ENCODE data around the gene NEURL1B.

NEURL1B gene

DNA sequence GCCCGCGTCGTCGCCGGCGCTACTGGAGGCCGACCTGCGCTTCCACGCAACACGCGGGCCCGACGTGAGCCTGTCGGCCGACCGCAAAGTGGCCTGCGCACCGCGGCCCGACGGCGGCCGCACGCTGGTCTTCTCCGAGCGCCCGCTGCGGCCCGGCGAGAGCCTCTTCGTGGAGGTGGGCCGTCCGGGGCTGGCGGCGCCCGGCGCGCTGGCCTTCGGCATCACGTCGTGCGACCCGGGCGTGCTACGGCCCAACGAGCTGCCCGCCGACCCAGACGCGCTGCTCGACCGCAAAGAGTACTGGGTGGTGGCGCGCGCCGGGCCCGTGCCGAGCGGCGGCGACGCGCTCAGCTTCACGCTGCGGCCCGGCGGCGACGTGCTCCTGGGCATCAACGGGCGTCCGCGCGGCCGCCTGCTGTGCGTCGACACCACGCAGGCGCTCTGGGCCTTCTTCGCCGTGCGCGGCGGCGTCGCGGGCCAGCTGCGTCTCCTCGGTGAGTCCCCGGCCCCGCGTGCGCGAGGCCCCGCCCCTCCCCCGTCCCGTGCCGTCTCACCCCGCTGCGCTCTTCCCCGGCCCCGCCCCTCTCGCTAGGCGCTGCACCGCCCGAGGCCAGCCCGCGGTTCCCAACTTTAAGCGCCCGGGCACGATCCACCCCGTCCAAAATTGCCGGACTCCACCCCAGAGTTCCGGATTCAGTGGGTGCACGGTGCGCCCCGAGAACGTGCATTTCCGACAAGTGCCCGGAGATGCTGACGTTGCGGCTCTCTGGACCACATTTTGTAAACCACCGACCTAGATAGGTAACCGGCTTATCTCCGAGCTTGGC lies 42.8 kb downstream of the NEURL1B start:
- DNase-seq, result no peak

DNA sequence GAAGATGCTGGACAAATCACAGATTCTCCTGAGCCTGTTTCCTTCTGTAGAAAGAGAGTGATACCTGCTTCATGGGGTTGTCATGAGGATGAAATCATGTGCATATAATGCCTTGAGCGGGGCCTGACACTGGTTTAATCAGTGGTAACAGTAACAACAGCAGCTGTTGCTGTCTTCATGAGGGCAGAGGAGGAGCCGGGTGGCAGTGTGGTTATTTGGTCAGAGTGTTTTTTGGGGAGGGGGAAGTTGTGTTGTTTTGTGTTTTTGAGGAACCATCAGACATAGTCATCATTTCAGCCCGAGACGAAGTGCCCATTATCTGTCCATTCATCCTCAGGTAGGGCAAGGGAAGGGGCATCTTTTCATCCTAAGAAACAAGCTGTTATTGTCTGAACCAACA lies 44.0 kb downstream of the NEURL1B start:
- no peak for DNase-seq

DNA sequence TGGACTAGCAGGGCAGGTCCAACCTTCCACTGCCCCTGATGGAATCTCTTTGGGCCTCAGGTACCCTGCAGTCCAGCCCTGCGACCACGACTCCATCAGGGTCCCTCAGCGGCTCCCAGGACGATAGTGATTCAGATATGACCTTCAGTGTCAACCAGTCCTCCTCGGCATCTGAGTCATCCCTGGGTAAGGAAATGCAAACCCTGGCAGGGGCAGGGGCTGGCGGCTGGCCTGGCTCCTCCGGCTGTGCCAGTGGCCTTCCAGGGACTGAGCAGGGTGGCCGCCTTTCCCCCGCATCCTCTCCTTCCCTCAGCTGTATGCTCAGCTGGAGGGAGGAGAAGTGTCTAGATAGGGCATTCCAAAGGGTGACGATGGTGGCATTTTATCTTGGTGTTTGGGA lies 45.0 kb downstream of the NEURL1B start:
- DNase-seq, result no peak

DNA sequence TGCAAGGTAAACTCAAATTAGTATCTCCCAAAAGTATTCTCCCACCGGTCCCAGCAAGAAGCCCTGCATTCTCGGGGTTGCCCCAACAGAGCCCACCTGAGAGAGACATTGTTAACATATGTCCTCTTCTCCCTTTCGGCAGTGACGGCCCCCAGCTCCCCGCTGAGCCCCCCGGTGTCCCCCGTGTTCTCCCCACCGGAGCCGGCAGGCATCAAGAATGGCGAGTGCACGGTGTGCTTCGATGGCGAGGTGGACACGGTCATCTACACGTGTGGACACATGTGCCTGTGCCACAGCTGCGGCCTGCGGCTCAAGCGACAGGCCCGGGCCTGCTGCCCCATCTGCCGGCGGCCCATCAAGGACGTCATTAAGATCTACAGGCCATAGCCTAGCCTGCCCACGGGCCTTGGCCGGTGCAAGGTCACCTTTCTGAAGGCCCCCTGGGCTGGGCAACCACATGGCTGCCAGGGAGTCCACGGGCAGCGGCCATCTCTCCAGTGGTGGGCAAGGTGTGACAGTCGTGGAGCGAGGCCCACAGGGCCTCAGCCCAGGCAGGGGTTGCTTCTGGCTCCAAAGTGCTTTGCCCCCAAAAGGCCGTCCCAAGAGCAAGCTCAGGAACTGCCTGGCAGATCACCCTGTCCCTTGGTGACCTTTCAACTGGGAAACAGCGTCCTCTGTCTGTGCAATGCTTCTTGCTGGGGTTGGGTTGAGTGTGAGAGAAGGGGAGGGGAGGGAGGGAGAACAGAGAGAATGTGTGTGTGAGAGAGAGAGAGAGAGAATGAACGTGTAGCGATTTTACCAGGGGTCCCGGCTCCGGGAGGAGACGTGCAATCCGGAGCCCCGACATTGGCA lies 45.7 kb downstream of the NEURL1B start:
- no peak for DNase-seq

DNA sequence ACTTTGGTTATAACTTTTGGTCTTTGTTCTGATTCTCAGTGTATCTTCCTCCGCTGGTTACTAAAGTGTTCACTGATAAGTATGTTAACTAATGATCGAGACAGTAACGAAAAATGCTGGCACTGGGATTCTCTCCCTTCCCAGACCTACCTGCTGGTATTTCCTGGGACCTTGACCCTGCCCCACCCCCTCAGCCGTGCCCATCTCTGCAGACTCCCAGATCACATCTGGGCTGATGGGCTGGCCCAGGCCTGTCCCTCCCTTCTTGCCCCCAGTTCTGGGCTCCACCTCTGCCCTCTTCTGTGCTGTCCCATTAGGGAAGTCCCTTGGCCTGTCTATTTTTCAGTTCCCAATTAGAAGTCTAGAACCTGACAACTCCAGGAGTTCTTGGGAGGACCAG lies 46.9 kb downstream of the NEURL1B start:
- DNase-seq, result no peak

DNA sequence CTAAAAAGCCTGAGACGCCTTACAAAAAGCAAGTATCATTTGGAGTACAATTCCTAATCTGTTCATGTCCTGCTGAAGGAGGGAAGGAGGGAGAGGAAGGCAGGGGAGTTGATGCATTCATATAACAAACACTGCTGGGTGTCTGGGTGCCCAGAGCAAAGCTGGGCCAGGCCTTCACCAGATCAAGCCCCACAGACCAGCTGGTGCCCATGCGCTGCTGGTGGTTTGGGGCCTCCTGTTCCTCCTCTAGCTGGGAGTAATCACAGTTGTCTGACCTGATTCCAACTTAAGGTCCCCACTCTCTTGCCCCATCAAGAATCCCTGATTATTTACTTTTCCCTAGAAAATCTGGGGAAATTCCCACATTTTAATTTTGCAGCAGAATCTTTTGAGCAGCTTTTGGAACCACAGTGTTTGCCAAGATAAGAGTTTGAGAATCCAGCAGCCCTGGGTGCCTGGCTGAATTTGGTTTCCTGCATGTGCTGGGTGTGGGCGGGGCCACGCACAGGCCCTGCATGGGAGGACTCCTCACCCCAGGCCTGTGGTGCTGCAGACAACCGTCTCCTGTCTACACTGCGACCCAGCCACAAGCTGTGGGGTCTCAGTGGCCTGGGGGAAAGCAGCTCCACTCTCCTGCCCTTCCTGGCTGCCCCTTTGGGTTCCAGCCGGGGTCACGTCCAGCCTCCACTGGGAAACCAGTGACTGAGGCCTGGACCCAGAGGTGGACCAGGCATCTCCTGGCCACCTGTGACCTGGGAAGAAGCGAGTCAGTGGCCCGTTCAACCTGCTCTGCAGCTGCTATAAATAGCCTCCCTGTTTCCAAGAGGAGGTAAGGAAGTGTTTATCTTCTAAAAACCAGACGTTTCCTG lies 47.5 kb downstream of the NEURL1B start:
- DNase-seq, result no peak

DNA sequence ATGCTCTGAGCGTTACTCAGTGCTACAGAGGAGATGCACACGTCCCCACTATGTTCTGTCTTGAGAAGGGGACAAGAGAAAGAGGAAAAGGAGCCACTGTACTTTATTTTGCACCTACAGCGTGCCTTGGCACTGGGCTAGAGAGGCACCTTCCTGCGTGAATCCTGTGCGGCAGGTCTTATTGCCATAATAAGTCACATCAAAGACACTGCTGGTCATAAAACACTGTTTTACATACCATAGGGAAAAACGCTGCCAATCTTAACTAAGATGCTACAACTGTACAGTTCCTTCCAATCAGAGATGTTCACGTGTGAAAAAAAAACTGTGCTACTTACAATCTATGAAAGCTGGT lies 48.1 kb downstream of the NEURL1B start:
- no peak for DNase-seq

DNA sequence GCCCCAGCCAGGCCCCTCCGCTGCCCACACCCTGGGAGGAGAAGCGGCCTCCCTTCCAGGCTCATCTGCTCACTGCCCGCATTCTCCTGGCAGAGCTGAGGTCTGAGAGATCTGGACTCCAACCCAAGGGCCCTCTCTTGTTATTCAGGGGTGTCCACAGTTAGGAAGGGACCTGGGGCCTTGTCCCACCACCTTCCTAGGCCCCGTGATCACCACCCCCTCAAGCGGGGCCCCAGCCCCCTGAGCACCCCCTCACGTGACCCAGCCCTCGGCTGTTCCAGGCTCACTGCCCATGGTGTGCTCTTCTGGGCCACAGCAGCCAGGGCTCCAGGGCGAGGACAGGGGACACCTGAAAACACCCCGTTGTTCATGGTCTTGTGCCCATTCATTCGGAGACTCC lies 48.7 kb downstream of the NEURL1B start:
- DNase-seq, result no peak

DNA sequence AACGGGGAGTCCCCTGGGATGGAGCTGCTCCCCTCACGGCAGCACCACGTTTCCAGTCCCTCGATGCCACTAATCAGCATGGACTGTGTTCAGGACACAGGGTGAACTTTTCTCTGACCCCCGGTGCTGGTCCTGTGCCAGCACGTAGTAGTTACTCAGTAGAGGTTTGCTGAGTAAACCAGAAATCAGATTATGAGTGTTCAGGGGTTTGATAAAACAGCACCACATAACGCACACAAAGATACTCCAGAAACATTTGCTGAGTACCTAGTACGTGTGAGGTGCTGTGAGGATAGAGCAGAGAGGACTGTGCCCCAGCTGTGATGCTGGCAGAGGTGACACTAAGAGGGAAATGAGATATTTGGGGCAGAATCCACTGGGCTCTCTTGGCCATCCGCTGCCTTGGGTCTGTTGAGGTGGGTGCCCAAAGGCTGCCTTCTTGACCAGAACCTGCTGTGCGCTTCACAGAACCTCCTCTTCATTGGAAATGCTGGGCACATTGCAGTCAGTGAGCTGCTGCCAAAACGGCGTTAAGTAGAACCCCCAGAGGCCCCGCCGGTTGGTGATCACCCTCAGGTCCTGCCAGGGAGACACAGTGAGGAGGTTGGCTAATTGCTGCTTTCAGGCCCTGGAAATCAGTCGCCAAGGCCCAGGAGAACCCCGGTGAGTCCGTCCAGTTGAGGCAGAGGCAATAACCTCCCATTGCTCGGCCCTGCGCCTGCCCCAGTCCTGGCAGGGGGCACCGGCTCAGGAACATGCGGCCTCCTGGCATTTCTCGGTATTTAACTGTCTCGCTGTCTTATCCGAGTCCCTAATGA lies 49.4 kb downstream of the NEURL1B start:
- DNase-seq, result no peak

DNA sequence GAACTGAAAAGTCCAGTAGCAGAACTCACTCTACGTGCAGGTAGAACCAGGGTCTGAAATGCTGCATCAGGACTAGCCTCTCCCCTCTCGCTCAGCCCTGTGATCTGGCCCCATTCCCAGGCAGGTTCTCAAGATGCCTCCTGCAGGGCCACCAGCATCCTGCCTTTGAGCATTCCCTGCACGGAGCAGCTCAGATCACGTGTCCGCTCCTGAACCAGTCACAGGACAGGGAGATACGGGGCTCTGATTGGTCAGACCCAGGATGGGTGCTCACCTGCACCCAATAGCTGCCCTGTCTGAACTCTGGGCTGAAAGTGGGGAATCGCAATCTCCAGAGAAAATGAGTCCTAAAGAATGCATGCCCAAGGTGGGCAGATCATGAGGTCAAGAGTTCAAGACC lies 50.8 kb downstream of the NEURL1B start:
- peak; percentile 46 for DNase-seq

DNA sequence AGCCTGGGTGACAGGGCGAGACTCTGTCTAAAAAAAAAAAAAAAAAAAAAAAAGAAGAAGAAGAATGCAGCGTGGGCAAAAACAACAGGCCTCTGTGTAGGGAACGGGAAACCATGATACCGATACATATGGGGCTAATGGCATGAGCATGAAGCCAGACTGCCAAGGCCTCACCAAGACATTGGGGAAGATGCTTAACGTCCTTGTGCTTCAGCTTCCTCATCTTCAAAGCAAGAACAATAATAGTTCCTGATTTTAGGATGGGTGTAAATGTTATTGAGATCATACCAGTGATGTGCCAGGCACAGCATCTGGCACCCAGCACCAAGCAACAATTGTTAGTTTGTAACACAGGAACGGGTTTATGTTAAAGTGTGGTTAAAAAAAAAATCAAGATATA lies 51.4 kb downstream of the NEURL1B start:
- no peak for DNase-seq

DNA sequence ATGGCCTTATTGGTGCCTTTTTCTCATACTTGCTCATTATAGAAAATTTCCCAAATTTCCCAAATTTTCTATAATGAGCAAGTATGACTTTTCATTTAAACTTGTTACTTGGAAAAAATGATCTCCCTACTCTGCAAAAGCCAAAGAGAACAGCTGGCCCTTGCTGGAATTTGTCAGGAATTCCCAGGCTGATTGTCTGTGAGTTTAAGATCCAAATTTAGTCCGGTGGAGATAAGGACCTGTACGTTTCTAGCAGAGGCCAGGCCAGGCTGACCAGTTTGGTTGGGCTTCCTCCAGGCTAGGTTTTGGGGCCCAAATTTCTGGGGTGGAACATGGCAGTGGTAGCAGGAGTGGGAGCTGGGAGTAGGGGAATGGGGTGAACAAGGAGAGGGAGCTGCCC lies 51.9 kb downstream of the NEURL1B start:
- DNase-seq, result no peak

DNA sequence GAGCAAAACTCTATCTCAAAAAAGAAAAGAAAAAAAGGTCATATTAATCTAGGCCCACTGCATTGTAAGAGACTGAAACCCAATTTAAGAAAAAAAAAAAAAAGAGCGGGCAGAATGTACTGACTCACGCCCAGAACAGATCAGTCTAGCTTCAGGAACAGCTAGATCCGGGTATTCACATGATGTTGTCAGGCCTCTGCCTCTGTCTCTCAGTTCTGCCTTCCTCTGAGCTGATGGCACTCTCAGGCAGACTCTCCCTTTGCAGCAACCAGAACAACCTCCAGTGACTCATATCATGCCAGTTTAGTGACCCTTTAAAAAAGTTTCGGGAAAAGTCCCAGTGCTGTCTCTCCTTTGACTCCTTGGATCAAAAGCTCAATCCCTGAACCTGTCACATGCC lies 53.0 kb downstream of the NEURL1B start:
- DNase-seq, result no peak

DNA sequence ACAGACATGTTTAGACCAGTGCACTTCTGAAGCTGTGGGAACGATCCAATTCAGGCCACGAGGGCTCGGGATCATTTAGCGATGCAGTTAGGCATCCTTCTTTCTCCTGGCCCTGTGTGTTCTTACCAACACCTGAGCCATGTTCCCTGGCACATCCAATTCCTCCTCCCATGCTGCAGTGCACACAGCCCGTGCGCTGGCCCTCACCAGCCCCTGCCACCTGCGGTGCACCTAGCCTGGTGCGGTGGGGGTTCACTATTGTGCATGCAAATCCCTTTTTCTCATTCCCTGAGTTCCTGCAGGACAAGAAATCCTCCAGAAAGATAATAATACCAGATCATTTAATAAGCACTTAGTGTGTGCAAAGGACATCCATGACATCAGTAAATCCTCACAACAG lies 53.5 kb downstream of the NEURL1B start:
- no peak for DNase-seq

DNA sequence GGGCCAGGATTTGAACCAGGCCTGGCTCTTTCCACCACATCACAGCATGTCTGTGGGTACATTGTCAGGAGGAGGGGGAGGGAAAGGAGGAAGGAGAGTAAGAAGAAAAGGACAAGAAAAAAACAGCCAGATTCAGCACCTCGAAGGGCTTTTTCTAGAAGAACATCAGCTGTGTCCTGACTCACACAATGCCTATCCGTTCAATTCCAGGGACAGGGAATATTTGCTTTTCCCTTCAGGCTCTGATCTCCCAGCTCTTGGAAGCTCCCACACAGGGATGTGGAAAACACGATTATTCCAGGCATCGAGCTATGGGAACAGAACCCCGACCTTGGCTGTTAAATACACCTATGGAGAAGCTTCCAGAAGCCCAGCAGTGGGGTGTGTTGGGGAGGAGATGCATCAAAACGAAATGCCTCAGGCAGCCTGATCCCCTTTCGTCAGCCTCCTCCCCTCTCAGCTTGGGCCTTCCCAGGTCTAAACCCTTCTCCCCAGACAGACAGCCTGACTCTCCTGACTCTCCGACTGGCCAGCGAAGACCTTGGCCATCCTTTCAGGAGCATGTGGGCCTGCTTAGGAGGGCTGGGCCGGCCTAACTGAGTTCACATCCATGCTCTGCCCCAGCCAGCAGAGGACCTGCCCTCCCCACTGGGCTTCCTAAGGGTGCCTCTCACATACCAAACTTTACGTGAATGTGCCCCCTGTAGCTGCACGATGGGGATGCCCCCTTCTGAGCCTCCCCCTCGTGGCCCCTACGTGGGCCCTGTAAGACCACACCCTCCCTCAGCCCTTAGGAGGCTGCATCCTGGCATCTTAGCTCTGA lies 54.4 kb downstream of the NEURL1B start:
- no peak for DNase-seq

DNA sequence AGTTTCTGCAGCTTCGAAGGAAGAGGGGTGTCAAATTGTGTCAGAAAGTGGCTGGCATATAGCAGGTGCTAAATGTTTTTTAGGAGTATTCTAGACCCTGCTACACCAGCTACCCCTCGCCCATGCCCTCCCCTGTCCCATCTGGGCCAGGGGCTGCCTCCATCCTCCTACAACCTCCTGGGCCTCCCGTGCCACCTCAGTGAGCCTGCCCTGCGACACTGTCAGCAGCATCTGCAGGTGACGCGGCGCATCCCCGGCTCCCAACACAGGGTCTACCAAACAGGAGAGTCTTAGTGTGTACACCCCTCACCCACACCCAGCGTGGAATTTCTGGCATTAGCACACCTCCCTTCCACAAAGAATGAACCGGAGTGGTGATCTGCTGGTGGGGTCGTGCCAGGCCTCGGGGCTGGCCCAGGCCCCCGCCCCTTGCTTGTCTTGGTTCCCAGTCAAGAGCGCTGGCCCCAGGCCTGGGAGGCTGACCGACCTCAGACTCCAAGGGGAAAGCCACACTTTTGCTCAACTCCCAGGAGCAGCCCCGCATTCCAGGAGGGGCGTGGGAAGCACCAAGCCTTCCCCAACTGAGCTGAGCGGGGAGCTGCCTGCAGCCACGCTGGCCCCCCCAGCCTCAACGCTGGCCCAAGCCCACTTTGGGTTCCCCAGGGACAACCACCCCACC lies 55.2 kb downstream of the NEURL1B start:
- DNase-seq, result no peak

DNA sequence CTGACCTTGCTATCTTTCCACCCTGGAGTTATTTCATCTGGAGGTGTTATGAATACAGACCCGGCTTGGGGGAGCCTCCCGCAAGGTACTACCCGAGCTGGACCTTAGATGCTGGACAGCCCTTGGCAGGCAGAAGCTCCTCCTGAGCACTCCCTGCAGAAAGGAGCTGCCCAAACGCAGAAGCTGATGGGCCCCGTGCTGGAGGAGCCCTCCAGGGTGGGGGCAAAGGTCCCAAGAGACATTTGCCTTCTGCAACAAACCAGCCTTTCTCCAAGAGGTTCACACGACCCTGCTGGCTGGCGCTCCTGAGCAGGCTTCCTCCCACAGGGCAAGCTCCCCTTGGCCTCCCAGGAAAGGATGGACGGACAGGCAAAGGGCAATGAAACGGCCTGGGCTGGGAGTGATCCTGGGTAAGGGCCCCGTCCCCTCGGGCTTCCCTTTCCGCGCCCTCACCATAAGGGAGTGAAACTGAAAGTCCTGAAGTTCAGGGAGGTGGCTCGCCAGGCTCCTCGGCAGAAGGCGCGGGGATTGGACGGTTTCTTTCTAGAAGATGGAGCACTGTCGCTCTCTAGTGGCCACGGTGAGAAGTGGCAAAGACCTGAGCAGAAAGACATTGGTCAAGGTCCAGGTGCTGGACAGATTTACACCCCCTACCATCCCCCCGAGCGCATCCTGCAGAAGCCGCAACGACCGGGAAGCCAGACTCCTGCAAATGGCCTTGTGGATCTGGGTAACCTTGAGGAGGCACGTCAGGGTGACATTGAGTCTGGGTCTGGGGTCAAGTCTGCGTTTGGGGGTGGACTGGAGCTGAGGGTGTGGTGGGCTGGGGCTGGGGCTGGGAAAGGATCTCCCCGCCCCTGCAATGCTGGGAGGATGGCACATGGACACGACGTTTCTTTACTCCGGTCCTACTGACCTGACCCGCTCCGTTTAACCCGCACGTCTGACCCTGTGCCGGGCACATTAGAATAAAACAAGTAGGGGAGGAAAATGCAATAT lies 56.4 kb downstream of the NEURL1B start:
- DNase-seq, result peak; percentile 79

DNA sequence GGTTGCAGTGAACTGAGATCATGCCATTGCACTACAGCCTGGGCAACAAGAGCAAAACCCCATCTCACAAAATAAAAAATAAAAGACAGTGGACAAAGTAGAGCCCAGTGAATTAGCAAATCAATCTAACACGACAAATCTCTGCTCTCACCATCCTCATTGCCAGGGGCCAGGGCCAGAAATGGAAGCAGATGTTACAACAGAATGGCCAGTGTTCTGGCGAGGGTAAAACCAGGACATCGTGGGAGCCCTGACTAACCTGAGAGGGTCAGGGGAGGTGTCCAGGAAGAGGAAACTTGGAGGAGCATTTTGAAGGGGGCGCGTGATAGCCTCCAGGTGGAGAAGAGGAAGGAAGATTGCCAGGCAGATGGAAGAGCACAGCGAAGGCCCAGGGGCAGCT lies 58.4 kb downstream of the NEURL1B start:
- no peak for DNase-seq

DNA sequence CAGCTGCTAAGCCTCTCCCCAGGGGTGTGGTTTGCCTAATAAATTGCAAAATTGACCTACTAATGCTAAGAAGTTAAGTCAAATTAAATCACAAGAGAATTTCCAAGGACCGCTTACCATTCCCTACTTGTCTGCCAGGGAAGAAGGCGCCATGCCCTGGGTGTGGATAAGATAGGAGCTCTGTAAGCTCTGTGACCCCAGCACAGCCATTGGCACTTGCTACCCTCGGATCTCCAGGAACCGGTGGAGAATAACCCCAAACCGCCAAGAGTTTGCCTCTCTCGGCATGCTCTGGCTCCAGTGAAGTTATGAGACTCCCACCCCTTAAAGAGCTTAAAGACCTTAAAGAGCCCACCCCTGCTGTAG lies 58.9 kb downstream of the NEURL1B start:
- no peak for DNase-seq

All from NCI-H345 (cell line).